ENCODE measurements around the gene TPRG1. TPM values are rescaled to one million over a fixed set of nuclear protein-coding genes. Genes with fewer than 3 reads are reported as not detected.

Gene TPRG1
- total and polyA plus RNA-seq, 2 of the 8 experiments (the other 6 are each of a cell fraction or from before 2014, with no cell fraction given): 0.37 to 0.47 TPM

- TF ChIP-seq, protein P1, sequence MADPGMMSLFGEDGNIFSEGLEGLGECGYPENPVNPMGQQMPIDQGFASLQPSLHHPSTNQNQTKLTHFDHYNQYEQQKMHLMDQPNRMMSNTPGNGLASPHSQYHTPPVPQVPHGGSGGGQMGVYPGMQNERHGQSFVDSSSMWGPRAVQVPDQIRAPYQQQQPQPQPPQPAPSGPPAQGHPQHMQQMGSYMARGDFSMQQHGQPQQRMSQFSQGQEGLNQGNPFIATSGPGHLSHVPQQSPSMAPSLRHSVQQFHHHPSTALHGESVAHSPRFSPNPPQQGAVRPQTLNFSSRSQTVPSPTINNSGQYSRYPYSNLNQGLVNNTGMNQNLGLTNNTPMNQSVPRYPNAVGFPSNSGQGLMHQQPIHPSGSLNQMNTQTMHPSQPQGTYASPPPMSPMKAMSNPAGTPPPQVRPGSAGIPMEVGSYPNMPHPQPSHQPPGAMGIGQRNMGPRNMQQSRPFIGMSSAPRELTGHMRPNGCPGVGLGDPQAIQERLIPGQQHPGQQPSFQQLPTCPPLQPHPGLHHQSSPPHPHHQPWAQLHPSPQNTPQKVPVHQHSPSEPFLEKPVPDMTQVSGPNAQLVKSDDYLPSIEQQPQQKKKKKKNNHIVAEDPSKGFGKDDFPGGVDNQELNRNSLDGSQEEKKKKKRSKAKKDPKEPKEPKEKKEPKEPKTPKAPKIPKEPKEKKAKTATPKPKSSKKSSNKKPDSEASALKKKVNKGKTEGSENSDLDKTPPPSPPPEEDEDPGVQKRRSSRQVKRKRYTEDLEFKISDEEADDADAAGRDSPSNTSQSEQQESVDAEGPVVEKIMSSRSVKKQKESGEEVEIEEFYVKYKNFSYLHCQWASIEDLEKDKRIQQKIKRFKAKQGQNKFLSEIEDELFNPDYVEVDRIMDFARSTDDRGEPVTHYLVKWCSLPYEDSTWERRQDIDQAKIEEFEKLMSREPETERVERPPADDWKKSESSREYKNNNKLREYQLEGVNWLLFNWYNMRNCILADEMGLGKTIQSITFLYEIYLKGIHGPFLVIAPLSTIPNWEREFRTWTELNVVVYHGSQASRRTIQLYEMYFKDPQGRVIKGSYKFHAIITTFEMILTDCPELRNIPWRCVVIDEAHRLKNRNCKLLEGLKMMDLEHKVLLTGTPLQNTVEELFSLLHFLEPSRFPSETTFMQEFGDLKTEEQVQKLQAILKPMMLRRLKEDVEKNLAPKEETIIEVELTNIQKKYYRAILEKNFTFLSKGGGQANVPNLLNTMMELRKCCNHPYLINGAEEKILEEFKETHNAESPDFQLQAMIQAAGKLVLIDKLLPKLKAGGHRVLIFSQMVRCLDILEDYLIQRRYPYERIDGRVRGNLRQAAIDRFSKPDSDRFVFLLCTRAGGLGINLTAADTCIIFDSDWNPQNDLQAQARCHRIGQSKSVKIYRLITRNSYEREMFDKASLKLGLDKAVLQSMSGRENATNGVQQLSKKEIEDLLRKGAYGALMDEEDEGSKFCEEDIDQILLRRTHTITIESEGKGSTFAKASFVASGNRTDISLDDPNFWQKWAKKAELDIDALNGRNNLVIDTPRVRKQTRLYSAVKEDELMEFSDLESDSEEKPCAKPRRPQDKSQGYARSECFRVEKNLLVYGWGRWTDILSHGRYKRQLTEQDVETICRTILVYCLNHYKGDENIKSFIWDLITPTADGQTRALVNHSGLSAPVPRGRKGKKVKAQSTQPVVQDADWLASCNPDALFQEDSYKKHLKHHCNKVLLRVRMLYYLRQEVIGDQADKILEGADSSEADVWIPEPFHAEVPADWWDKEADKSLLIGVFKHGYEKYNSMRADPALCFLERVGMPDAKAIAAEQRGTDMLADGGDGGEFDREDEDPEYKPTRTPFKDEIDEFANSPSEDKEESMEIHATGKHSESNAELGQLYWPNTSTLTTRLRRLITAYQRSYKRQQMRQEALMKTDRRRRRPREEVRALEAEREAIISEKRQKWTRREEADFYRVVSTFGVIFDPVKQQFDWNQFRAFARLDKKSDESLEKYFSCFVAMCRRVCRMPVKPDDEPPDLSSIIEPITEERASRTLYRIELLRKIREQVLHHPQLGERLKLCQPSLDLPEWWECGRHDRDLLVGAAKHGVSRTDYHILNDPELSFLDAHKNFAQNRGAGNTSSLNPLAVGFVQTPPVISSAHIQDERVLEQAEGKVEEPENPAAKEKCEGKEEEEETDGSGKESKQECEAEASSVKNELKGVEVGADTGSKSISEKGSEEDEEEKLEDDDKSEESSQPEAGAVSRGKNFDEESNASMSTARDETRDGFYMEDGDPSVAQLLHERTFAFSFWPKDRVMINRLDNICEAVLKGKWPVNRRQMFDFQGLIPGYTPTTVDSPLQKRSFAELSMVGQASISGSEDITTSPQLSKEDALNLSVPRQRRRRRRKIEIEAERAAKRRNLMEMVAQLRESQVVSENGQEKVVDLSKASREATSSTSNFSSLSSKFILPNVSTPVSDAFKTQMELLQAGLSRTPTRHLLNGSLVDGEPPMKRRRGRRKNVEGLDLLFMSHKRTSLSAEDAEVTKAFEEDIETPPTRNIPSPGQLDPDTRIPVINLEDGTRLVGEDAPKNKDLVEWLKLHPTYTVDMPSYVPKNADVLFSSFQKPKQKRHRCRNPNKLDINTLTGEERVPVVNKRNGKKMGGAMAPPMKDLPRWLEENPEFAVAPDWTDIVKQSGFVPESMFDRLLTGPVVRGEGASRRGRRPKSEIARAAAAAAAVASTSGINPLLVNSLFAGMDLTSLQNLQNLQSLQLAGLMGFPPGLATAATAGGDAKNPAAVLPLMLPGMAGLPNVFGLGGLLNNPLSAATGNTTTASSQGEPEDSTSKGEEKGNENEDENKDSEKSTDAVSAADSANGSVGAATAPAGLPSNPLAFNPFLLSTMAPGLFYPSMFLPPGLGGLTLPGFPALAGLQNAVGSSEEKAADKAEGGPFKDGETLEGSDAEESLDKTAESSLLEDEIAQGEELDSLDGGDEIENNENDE (IDR thresholded peaks at IDR 0.05; ENCODE audit: insufficient replicate concordance, low read length): no peak
- TF ChIP-seq TBP (IDR thresholded peaks at IDR 0.05; ENCODE audit: low read depth, low read length): no peak
These were observed 106.5 kb downstream of the TPRG1 start (continued) for GRCh38 chr3:189278221-189278620.

All from H1 (cell line).